DMS79 (cell line): ENCODE measurements around the gene GGA2.
"Not testable (repeated sequence)": the region's sequence is repeated elsewhere in the genome, so short reads cannot be mapped to it uniquely, and the experiment has no call there.

Experiments
- DNase-seq: peaks from one replicate; lab custom pipeline; 2025; lab: John Stamatoyannopoulos, UW

The GGA2 gene

DNA sequence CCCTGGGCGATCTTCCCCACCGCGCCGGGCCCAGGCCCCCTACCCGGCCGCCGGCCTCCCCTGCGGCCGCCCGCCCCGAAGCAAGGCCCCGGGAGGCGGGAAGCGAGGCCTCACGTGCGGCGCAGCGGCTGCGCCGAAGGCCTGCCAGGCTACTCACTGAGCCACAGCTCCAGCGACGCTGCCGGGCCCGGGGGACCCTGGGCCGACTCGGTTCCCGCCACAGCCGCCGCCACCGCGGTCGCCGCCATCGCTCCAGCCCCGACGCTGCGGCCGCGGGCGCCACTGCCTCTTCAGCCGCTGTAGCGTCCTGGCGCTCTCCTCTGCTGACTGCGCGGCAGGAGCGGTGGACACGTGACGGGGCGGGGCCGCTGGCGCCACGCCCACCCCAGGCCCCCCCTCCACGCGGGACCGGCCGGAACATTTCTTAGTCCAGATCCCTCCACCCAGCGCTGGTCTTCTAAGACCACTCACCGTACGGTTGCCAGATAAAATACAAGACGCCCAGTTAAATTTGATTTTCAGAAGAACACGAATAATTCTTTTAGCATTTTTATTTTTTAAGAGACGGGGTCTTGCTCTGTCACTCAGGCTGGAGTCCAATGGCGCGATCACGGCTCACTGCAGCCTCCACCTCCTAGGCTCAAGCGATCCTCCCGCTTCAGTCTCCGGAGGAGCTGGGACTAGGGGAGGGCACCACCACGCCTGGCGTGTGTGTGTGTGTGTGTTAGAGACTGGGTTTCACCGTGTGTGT, at the start of gene GGA2:
TSS of gene GGA2 (minus strand) at position 331 of the 751 bp plus-strand sequence. CDS start at position 248, 83 bp downstream.
- DNase-seq: peak; percentile 40

DNA sequence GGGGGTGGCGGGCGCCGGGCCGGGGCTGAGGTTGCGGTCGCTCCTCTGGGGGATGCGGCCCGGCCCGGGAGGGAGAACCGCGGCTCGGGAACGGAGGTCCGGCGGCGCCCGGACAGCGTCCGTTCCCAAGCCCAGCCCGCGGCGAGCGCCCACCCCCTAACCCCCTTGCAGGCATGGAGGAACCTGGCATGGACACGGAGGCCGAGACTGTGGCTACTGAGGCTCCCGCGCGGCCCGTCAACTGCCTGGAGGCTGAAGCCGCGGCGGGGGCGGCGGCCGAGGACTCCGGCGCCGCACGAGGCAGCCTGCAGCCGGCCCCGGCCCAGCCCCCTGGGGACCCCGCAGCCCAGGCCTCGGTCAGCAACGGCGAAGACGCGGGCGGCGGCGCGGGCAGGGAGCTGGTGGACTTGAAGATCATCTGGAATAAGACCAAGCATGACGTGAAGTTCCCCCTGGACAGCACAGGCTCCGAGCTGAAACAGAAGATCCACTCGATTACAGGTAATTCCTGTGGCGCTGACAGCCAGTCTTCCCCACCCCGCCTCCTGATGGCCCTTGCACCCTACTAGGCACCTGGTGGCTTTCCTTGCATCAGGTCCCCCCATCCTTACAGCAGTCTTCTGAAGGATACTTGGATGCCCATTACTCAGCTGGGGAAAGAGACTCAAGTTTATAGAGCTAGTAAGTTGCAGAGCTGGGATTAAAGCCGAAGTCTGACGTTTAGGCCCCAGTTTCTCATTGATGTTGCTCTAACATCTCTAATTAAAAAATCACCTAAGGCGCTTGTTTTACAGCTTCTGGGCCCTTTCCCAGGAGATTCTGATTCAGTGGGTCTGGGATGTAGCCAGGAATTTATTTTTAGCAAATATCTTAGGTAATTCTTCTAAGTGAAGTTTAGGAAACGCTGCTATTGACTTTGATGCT, 47.7 kb upstream of the GGA2 start:
- no peak for DNase-seq

DNA sequence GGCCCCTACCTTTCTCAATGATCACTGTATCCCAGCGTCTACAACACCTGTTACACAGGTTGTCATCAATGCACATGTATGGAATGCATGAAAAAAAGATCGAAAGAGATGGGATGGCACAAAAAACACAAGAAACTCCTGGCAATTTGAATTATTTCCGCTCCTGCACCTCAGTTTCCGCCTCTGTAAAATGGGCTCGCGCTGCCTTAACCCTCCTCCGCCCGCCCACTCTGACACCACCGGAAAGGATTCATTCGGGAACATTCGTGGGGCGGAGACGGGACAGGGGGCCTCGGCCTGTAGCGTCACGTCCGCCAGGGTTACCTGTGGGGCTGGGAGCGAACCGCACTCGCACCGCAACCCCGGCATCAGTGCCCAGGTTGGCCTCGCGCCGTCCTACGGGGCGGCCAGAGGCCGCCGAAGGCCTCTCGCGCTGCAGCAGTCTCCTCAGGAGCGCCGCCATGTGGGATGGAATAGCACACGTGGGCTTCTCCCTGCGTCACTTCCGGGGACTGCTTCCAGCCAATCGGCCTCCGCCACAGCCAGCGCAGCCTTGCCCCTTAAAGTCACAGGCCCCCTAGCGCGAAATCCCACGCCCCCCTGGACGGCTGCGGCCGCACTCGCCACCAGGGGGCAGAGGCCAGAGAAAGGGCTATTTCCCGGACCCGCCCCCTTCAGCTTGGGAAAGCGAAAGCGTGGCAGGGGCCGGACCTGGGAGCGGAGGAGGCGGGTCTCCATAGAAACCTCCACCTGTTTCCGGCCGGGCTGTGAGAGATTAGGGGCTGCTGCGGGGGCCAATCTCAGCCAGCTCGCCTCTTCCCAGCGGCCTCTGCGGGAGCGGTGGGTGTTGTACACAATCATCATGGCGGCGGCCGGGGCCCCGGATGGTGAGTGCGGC, 46.8 kb upstream of the GGA2 start, which contains the start of the genes EARS2 and UBFD1:
TSS of gene EARS2 (minus strand) at position 470 of the 898 bp plus-strand sequence. CDS start at position 463, 7 bp downstream.
TSS of gene UBFD1 (plus strand) at position 847 of the 898 bp plus-strand sequence. CDS start at position 863, 16 bp downstream.
- DNase-seq: peak; percentile 97

GRCh38 chr16:23554536-23554935, 44.2 kb upstream of the GGA2 start:
- DNase-seq: no peak

- DNase-seq: no peak
Measured at GRCh38 chr16:23552161-23552560, 41.9 kb upstream of the GGA2 start.

DNA sequence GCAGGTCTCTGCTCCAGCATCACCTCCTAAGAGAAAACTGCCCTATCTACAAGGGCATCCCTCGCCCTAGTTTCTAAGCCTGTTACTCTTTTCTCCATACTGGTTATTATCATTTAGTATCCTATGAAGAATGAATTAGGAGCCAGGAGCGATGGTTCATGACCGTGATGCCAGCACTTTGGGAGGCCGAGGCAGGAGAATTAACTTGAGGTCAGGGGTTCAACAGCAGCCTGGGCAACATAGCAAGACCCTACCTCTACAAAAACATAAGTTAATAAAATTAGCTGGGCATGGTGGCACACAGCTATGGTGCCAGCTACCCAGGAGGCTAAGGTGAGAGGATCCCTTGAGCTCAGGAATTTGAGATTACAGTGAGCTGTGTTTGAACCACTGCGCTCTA, 39.6 kb upstream of the GGA2 start:
- DNase-seq: no peak

- DNase-seq: no peak
Measured at GRCh38 chr16:23544436-23544835, 34.1 kb upstream of the GGA2 start.

GRCh38 chr16:23540817-23541178, 30.5 kb upstream of the GGA2 start:
- not testable (repeated sequence) for DNase-seq

DNA sequence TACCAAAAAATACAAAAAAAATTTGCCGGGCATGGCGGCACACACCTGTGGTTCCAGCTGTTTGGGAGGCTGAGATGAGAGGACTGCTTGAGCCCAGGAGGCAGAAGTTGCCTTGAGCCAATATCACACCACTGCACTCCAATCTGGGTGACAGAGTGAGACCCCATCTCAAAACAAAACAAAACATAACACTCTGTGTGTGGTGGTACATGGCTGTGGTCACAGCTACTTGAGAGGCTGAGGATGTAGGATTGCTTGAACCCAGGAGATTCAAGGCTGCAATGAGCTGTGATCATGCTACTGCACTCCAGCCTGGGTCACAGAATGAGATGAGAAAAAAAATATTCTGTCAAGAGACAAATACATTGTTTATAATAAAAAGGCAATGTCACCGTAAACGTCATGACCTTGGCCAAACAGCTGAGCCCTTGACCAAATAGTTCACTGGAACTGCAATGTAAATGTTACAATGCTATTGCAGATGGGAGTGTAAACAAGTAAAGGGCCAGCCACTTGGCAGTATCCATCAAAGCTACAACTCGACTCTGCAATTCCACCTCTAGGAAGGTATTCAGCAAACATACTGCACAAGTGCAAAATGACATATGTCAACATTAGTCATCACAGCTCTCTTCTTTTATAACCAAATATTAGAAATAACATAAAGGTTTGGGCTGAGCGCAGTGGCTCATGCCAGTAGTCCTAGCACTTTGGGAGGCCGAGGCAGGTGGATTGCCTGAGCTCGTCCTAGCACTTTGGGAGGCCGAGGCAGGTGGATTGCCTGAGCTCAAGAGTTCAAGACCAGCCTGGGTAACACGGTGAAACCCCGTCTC, 29.9 kb upstream of the GGA2 start:
- no peak for DNase-seq

DNA sequence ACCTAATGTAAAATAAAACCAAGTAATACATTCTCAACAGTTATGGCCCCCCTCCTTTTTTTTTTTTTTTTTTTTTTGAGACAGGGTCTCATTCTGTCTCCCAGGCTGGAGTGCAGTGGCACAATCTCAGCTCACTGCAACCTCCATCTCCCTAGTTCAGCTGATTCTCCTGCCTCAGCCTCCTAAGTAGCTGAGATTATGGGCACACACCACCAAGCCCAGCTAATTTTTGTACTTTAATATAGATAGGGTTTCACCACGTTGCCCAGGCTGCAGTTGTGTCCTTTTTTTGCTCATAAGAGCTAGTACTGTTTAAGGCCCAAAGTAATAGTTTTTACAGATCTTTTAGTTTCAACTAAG, 28.6 kb upstream of the GGA2 start:
- DNase-seq: no peak

- no peak for DNase-seq
Measured at GRCh38 chr16:23537390-23537789, 27.1 kb upstream of the GGA2 start.

DNA sequence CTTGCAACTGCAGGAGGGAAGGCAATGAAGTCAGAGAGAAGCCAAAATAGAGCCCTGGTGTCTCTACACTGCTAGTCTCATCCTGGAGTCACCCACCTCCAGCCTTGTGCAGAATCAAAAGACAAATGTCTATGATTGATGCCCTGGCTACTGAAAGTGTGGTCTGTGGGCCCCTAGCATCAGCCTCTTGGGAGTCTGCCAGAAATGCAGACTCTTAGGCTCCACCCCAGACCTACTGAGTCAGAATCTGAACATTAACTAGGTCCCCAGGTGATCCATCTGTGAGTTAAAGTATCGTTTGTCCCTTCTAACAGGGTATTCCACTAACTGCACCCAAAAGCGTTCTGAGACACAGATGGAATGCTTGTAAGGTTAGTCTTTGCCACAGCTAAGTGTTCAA, 25.6 kb upstream of the GGA2 start:
- no peak for DNase-seq

DNA sequence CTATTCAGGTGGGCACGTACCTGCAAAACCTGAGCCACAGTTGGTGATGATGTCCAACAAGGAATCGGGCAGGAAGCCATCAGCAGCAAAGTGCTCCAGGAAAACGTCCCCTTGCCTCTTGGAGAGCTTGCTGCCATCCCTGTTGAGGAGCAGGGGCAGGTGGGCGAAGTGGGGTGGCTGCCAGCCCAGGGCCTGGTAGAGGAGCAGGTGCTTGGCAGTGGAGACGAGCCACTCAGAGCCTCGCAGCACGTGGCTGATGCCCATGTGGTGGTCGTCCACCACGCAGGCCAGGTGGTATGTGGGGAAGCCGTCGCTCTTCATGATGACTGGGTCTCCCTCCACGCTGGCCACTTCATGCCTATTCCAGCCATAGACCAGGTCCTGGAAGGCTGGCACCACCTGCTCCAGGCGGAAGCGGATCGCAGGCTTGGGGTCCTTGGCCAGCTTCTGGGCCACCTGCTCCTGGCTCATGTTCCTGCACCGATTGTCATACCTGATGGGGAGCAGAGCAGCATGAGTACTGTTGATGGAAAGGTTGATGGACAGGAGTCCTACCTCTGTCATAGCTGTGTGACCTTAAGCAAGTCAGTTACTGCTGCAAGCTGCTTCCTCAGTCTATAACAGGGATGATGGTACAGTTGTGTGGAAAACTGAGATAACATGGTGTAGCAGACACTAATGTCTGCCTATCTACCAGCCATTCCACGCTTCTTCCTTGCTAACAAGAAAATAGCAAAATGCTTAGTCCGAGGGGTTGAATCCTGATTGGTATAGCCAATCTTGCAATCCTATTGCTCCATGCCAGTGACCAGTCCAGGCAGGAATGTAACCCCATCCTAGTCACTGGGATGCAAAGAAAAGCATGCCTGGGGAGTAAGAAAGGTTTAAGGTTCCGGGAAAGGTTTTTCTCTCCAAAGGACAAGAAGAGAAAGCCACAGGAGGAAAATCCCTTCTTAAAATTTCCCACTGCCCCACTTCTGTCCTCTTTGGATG, 24.9 kb upstream of the GGA2 start:
- DNase-seq: no peak

- DNase-seq: no peak
Measured at GRCh38 chr16:23532448-23532847, 22.2 kb upstream of the GGA2 start.

GRCh38 chr16:23530062-23530461, 19.8 kb upstream of the GGA2 start:
- DNase-seq: no peak

DNA sequence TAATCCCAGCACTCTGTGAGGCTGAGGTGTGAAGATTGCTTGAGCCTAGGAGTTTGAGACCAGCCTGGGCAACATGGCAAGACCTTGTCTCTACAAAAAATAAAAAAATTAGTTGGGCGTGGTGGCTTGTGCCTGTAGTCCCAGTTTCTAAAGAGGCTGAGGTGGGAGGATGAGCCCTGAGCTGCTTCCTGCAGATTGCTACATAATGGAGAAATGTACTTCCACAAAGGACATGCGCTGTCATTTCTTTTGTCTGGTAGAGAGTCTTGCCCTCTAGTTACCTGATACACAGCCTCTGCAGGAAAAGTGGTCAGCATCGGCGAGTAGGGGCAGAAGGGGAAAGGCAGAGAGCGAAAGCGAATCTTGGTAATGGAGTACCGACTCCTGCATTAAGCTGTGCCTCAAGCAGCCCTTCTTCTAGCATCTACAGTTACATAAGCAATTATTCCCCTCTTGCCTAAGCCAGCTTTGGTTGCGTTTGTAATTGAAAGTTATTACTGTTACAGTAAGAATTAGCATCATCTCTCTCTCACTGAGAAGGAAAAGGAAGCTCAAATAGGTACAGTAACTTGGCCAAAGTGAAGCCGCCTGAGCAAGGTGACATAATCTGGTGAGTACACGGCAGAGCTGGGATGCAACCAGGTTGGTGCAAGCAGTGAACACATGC, 18.5 kb upstream of the GGA2 start:
- no peak for DNase-seq

- no peak for DNase-seq
Measured at GRCh38 chr16:23527961-23528643, 17.8 kb upstream of the GGA2 start.

DNA sequence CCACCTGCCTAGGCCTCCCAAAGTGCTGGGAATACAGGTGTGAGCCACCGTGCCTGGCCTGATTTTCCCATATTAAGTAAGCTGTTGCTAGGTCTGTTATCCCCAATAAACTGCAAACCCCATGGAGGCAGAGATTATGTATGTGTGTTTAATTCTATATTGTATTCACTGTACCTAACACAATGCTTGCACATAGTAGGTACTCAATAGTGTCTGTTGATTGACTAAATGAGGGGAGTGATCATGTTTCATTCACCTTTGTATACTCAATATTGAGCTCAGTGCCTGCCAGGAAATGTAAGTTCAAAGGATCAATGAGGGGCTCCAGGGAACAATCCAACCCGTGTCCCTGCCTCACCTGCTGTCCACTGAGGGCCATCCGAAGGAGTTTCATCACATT, 14.6 kb upstream of the GGA2 start:
- DNase-seq: no peak
